H1 (cell line): ENCODE data around the gene NUBP1. TPM values are rescaled to one million over a fixed set of nuclear protein-coding genes. Genes with fewer than 3 reads are reported as not detected.

Experiments
- CREB1 ChIP-seq: IDR thresholded peaks from 2 replicates; pipeline ENCODE4 v1.6.1; 2012; ENCODE audit warnings: inconsistent platforms
- NANOG ChIP-seq: IDR thresholded peaks from 2 replicates; pipeline ENCODE4 v1.6.1; 2011; ENCODE audit warnings: low read length, low read depth, mild to moderate bottlenecking, inconsistent platforms; ENCODE audit not compliant: insufficient read depth, poor library complexity, severe bottlenecking
- SIX5 ChIP-seq: IDR thresholded peaks from 2 replicates; pipeline ENCODE4 v1.6.1; 2011; ENCODE audit warnings: mild to moderate bottlenecking, low read depth, low read length
- SP4 ChIP-seq: IDR thresholded peaks from 2 replicates; pipeline ENCODE4 v1.6.1; 2012; ENCODE audit warnings: low read length, inconsistent platforms
- TAF7 ChIP-seq: optimal IDR thresholded peaks from 2 replicates; pipeline ENCODE3; 2011; ENCODE audit warnings: low read depth, mild to moderate bottlenecking, inconsistent platforms, low read length, moderate library complexity, borderline replicate concordance
- TBP ChIP-seq: IDR thresholded peaks from 2 replicates; pipeline ENCODE4 v1.6.1; 2011; ENCODE audit warnings: low read depth, low read length, improper control_type of control experiment
- TEAD4 ChIP-seq: IDR thresholded peaks from 2 replicates; pipeline ENCODE4 v1.6.1; 2012; ENCODE audit warnings: low read depth, low read length, inconsistent platforms, mixed read lengths
- polyA plus RNA-seq, 7 experiments: library from polyadenylated mRNA; depleted of rRNA in 3 of 7; stranded (reverse) in 5 of 7; unstranded in 2 of 7; fragments of >200 nt in 5 of 7; fragments of 200-250 nt in 2 of 7; gene quantifications; 1 replicate in 5 of 7; 2 replicates in 1 of 7; 4 replicates in 1 of 7; pipeline versions ENCODE4 v1.2.1 to v1.2.3, GENCODE V29; 2011 to 2013; ENCODE audit warnings: missing spikeins in 2 of 7, mixed read lengths in 2 of 7
- total RNA-seq: library from RNA; stranded (reverse); fragmentation: NEBNext Ultra II Directional; extraction: Animal tissue kit (Norgen Biotek cat#: 25700); gene quantifications from 2 replicates; pipeline ENCODE4 v1.2.1, GENCODE V29; 2021

Gene NUBP1
- total and polyA plus RNA-seq, 2 of the 8 experiments (the other 6 are each of a cell fraction or from before 2014, with no cell fraction given): 28.2 to 32.2 TPM

DNA sequence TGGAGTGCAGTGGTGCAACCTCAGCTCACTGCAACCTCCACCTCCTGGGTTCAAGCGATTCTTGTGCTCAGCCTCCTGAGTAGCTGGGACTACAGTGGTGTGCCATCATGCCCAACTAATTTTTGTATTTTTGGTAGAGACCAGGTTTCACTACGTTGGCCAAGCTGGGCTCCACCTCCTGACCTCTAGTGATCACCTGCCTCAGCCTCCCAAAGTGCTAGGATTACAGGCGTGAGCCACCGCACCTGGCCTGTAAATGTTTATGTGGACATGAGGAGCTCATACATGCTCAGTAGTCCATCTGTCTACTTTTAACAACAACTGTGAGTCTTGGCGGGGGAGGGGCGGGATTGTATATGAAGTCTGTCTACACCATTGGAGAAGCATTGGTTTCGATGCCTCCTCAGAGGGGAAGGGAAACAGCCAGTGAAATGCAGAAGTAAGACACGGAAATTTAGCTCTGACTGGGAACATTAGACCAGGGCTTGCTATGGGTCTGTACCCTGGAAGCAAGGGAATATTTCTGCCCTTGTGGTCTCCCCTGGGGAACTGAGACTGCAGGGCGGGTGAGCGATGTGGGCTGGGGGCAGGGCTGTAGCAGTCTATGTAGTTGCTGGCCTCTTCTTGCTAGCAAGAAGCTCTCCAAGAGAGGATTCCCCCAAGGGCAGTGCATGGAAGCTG, 9.3 kb downstream of the NUBP1 start (continued):
- no peak for TF ChIP-seq TAF7
- TF ChIP-seq TBP: no peak
- TF ChIP-seq TEAD4: no peak
- TF ChIP-seq NANOG: no peak
- TF ChIP-seq SIX5: no peak
- TF ChIP-seq CREB1: no peak
- no peak for TF ChIP-seq SP4
